GM12872 (cell line): ENCODE results near the gene ROR1.

Source experiments
- TF ChIP-seq, protein P1 (sequence below): IDR thresholded peaks from 3 replicates; pipeline ENCODE4 v1.5.1; 2011; ENCODE audit warnings: low read depth, mild to moderate bottlenecking, low read length, moderate library complexity; ENCODE audit not compliant: insufficient read depth

ROR1 gene

DNA sequence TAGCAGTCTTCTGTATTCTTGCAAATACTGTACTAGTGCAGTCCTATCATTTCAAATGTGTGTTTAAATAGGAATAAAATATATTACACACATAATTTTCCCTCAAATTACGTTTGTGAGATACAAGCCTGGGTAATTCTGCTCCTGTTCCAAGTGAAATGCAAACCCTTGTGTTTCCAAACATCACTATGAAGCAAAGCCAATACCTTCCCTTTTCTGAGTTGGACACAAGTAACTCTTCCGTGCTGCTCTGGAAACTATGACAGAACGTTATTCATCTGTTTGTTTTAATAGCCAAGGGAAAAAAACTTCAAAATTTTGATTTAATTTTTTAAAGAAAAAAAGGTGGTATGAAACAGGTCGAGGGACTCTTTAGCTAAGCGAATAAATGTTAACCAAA lies 355.9 kb downstream of the ROR1 start:
- TF ChIP-seq, protein P1, sequence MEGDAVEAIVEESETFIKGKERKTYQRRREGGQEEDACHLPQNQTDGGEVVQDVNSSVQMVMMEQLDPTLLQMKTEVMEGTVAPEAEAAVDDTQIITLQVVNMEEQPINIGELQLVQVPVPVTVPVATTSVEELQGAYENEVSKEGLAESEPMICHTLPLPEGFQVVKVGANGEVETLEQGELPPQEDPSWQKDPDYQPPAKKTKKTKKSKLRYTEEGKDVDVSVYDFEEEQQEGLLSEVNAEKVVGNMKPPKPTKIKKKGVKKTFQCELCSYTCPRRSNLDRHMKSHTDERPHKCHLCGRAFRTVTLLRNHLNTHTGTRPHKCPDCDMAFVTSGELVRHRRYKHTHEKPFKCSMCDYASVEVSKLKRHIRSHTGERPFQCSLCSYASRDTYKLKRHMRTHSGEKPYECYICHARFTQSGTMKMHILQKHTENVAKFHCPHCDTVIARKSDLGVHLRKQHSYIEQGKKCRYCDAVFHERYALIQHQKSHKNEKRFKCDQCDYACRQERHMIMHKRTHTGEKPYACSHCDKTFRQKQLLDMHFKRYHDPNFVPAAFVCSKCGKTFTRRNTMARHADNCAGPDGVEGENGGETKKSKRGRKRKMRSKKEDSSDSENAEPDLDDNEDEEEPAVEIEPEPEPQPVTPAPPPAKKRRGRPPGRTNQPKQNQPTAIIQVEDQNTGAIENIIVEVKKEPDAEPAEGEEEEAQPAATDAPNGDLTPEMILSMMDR: no peak

DNA sequence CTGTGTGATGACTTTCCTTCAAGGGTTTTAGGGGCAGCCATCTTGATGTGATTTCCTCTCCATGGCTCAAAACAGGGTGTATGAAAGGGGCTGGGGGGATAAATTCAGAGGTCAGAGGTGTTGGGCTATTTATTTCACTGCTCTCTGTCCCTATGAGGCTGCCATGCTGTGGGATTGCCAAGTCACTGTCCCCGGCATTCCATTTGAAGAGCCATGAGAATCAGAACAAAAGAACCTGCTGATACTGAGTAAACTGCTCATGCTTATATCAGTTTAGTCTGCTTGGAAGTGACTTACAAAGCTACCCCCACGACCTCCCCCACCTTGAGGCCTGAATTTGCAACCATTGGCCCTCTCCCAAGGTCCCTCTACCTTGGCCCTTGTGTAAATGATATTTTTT lies 357.3 kb downstream of the ROR1 start:
- TF ChIP-seq, protein P1: no peak

DNA sequence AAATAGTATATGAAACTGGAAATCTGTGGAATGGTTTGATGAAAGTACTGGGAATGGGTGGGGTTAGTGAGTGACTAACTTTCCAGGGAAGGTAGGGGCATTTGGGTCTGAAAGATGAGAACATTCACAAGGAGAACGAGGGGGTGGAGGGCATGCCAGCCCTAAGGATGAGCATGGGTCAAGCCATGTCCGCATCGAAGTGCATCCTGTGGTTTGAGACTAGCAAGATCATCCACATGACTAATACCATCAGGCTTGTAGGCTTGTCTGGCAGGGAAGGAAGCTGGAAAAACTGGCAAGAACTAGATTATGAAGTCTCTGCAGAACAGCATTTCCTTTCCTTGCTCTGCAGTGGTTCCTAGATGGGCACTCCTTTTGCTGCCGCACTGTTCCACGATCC lies 359.2 kb downstream of the ROR1 start:
- TF ChIP-seq, protein P1: no peak

DNA sequence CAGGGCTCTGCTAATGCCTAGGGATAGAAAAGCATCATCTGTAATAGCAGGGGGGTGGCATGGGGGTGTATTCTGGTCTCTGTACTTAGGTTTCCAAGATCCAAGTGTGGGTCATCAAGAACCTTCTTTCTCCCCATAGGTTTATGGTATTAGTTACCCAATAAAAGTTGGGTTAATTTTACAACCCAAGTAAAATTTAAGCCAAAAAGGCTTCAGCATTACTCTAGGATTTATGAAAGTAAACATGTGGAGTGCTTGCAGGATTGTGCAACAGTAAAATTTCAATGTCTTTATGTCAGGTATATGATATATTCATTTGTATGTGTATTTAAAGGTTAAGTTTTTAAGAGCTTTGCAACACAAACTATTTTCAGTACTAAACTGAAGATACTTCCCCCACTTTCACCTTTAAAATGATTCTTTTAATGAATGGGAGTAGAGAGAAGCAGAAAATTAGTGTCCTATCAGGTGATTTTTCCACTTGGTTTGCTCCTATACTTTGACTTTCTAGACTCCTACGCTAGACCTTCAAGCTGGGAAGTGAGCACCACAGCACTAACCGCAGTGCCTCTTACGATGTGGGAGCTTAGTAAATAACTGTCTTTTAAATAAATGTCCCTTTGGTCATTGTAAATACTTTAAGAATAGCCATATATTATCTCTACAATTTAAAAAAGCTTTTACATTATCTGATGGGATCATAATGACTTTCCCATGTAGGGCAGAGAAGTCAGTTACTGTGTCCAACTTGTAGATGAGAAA lies 361.8 kb downstream of the ROR1 start:
- TF ChIP-seq, protein P1: no peak

DNA sequence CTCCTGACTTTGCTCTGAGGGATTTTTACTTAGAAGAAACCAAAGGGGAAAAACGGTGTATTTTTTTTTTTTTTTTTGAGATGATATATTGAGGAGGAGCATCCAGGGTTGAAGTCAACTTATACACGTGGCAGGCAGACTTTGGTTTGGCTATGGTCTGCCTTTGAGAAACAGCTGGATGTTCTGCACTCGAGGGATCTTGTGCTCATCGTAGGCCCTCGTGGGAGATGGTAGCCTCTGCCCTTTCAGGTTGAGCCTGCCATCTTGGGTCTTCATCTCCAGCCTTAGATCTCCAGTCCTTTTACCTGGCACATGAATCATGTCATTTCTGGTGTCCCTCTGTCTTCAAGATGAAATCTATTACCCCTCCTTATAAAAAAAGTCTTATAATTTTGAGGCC lies 362.5 kb downstream of the ROR1 start:
- TF ChIP-seq, protein P1: no peak

DNA sequence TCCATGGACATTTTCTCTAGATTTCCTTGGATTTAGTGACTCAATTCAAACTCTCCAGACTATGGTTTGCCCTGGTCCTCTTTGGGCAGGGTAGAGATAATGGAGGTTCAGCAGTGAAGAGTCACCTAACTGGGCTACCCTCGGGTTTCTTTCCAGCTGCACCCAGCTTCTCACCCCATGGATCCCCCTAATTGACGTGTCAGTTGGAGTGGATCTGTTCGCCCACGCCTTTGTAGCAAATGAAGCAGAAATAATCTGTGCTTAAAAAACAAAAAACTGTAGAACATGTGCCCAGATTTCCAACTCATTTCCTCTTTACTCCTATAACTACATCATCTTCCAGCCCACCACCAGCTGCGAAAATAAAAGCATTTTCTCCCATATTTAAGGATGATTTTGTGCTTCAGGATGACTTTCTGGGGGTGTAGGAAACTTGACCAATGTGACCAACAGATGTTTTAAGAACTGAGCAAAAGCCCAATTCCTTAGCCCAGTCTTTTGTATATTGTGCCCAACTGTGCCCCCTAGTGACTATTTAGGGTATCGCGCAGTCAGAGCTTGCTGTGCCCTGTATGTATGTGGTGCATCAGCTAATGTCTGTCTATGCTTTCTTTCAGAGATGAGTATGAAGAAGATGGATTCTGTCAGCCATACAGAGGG lies 363.1 kb downstream of the ROR1 start:
- TF ChIP-seq, protein P1: peak; percentile 89

DNA sequence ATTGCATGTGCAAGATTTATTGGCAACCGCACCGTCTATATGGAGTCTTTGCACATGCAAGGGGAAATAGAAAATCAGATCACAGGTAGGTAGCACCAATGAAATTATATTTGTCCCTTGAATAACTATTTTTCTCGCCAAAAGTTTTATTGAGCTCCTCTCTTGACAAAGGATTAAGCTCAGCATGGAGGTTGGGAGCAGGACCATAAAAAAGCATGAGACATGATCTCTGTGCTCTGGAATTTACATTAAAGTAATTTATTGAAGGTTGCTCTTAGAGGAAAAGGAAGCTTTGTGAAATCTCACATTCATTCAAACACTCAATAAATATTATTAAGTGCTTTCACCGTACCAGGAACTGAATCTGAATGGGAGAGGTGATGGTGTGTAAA lies 363.6 kb downstream of the ROR1 start:
- TF ChIP-seq, protein P1: no peak
